DMS 273 (cell line): ENCODE data around the gene ZFX.
A peak's percentile ranks its signal among the peaks of the same experiment; 100 is the strongest.

Source experiments
- DNase-seq: peaks from one replicate; lab custom pipeline; 2025; ENCODE audit not compliant: unreplicated experiment; lab: John Stamatoyannopoulos, UW

The ZFX gene

DNA sequence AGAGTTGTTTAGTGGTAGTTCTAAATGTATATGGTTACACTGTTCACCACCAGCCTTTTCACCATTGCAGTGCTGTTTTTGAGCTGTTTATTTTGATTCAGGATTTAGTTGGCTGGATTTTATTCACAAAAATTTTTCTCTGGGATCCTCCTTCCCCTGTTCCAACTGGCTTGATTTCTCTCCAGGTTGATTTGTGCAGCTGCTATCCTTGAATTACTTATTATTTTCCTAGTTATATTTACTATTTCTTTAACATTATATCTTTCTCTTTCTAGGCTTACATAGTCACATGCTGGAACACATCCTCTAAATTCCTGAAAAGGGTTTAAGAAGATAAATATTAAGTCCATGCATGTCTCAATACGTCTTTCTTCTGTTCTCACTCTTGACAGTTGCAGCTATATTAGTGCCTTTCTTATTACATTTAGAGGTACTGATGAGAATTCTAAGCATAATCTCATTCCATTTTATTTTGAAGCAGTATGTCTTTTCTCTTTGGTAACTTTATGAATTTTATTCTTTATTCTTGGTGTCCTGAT lies 82.2 kb downstream of the ZFX start:
- no peak for DNase-seq

DNA sequence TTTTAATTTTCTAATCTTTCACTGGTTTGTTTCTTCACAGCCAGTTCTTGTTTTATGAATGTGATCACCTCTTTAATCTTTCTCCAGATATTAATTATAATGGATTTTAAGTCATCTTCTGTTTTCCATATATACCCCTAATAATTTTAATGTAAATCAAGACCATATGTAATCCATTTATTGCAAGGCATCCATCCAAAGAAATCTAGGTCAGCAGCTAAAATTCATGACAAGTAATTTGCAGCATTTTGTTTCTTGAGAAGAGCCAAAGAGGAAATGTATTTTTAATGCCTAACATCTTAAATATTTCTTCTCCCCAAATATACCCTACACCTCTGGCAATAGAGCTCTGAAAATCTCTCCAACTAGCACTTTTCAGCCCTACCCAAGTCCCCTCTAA lies 83.3 kb downstream of the ZFX start:
- DNase-seq = no peak

DNA sequence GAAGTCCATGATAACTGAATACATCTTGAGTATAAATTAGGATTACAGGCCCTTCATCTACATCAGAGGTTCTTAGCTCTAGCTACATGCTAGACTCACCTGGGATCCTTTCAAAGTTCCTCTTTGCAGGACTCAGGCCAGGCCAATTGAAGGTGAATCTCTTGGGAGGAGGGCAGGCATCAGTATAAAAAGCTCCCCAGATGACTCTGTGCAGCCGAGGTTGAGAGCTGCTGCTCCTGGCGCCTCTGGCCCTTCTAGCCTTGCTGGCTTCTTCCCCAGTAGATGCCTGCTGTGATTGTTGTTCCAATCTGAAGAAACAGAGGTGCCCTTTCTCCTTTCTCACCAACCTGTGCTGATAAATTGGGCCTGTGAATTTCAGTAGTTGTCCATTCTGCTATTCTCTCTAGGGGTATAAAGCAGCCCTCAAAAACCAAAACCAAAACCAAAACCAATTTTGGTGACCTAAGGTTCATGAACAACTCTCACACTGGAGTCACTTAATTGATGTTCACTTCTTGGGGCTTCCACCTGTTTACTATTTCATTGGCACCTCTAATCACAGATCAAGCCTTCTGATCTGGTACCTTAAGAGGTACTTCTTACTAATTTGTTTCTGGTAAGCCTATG lies 85.7 kb downstream of the ZFX start:
- no peak for DNase-seq

DNA sequence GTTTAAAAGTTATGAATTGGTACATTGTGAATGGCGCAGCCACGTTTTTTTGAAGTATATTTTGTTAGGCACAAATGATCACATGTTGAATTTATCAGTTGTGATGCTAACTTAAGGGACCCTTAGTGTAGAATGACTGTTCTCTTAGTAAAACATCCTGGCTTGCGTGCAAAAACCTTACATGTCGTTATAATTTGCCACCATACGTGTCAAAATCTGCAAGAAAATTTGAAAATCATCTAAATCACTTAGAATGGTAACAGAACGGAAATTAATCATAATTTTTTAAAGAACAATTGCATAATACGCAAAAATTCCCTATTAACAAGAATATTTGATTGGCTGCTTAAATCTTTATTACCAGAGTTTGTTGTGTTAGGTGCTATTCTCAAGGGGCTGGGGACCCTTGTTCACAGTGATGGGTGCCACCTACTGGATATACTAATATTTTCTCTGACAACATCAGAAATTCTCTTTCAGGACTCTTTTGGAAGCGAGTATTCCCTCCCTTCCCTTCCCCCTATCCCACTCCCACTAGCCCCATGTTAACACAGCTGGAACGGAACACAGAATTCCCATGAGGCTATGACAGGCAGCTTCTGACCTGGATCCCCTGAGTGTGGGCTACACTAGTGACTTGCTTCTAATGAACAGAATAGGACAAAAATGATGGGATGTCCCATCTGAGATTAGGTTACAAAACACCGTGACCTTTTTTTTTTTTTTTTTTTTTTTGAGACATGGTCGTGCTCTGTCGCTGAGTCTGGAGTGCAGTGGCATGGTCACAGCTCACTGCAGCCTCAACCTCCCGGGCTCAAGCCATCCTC lies 92.5 kb downstream of the ZFX start:
- peak; percentile 73 for DNase-seq

DNA sequence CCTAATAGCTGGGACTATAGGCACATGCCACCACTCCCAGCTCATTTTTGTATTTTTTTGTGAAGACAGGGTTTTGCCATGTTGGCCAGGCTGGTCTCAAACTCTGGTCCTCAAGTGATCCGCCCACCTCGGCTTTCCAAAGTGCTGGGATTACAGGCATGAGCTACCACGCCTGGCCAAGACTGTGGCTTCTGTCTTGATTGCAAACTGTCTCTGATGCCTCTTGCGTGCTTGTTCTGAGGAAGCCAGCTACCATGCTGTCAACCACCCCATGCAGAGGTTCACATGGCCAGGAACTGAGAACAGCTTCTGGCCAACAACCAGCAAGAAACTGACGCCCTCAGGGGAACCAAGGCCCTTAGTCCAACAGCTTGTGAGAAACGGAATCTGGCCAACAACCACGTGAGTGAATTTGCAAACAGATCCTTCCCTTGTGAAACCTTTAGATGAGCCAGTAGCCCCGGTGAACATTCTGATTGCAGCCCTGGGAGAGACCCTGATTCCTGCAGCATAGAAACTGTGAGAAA lies 93.2 kb downstream of the ZFX start:
- DNase-seq = peak; percentile 79

DNA sequence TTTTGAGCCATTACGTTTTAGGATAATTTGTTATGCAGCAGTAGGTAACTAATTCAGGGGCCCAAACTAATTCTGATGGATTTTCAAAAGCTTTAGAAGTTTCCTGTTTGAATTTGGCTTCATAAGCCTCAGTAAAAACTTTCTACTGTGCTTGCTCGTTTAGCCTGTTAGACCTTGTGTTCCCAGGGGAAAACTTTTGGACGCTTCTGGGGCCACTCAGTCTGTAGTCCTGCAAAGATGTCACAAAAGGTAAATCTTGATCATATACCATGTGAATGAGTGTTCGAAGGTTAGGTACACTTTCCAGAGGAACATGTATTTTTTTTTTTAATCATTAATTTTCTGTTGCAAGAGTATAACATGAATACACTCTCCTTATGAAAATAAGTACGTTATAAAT lies 93.7 kb downstream of the ZFX start:
- peak; percentile 38 for DNase-seq

DNA sequence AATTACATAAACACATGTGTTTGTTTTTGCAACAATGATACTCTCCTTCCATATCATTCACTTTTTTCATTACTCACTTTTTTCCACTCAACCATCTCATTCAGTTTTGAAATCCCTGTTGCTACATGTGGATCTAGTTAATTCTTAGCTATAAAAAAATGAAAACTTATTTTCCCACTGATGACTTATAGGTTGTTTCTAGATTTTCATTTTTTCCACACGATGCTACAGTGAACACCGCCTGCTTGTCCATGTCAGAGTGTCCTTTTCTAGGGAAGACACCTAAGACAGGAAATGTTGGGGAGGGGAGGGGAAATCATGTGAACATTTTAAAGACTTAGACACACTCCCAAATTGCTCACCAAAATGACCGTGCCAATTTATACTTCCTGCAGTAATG lies 94.2 kb downstream of the ZFX start:
- no peak for DNase-seq

DNA sequence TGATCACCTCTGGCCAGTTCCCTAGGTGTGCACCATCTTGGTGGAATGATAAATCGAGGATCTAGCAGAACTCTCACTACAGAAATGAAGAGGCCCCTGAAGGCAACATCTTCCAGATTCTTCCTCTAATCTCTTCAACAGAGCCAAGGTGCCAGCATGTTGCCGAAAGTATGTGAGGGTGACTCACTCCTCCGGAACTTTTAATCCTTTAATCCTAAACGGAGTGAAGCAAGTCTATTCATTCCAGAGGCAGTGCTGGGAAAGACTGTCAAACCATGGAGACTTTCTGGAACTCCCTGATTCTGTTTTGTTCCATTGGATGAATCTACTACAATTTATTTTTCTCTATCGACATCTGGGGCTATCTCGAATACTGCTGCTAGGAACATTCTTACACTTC lies 95.7 kb downstream of the ZFX start:
- DNase-seq = peak; percentile 14

DNA sequence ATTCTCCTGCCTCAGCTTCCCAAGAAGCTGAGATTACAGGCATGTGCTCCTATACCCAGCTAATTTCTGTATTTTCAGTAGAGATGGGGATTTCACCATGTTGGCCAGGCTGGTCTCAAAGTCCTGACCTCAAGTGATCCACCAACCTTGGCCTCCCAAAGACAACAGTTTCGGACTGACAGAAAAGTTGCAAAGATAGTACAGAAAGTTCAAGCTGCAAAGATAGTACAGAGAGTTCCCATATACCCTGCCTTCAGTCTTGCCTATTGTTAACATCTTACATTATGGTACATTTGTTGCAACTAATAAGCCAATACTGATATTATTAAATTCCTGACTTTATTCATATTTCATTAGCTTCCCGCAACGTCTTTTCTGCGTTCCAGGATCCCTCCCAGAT lies 98.5 kb downstream of the ZFX start:
- no peak for DNase-seq

DNA sequence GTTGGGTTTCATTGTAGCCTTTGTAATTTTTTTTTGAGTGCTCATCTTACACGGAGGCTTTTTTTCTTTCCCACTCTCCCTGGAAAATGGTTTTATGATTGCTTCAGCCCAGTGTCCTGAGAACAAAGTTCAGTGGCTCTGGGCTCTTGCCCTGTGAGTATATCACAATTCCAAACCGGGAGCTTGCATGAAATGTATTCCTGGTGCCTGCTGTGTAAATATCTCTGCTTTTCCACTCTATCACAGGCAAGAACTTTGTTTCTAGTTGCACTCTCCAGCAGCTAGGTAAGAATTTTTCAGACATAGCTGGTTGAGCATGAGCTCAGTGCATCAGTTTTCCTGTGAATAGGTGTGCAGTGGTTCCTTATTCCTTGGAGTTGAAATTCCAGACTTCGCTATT lies 103.5 kb downstream of the ZFX start:
- no peak for DNase-seq

DNA sequence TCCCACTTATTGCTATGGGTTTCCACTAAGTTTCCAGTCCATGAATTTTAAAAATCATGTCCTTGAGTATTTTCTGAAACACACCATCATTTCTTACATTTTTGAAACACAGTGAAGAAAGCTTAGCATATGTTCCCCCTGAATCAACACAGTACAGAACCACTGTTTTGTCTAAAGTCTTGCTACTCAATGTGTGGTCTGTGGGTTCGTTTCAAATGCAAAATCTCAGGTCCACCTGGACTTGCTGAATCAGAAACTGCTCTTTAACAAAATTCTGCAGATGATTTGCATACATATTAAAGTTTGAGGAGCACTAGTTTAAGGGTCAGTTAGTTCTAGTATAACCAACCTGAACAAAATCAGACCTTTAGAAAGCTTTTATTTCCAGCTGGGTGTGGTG lies 103.9 kb downstream of the ZFX start:
- DNase-seq = no peak

DNA sequence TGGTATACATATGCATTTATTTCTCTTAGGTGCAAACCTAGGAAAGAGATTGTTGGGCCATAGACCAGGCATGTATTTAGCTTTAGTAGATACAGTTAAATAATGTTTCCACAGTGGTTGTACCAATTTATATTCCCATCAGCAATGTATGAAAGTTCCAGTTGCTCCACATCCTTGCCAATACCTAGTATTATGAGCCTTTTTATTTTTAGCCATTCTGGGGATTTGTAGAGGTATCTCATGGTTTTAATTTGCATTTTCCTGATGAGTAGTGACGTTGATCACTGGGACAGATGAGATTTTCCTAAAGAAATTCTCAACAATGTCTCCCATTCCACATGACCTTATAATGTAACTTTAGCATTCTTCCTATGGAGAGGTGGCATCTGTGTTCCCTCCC lies 107.5 kb downstream of the ZFX start:
- no peak for DNase-seq

DNA sequence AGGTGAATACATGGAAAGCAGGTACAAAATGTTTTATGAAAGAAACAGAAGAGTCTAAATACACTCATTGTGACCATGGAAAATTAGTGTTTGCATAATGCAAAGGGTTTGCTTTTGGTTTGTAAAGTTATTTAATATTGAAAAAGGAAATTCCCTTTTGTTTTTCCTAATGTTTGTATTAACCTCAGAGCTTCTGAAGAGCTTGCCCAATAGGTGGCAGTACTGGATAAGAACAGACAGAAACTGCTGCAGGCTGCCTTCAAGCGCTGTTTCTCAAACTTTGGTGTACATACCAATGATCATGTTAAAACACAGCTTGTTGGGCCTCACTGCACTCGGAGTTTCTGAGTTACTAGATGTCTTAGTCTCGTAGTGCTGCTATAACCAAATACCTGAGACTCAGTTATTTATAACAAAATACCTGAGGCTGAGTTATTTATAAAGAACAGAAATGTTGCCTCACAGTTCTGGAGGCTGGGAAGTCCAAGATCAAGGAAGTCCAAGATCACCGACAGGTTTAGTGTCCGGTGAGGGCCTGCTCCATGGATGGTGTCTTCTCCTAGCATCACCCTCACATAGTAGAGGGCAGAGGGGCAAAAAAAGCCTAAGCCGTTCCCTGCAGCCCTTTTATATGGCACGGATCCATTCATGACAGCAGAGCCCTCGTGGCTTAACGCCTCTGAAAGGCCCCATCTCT lies 110.2 kb downstream of the ZFX start:
- peak; percentile 86 for DNase-seq

DNA sequence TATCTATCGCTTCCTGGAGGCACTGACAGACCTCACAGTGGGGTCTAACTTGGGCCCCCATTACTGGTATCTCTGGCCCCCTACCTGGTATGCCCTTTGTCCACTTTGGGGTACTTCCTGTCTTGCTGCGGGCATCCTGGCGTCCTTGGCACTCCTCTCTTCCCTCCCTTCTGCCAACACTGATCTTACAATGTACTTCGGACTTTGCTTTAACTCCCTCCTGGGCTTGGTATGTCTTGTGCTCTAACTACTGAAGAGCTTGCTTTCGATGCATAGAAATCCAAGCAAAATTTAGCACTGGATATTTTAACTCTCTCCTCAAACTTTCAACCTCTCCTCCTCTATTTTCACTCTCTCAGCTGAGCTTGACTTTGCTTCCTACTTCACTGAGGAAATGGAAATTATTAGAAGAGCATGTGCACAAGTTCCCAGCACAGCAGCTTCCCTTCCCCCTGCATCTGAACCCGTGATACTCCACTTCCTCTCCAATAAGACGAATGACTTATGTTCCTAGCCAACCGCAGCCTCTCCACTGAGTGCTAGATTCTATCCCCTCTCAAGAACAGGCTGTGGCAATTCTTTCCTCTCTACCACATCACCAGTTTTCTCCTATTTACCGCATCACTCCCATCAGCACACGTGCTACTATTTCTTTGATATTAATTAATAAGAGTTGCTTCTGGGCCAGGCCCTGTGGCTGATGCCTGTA lies 111.5 kb downstream of the ZFX start:
- DNase-seq = no peak

DNA sequence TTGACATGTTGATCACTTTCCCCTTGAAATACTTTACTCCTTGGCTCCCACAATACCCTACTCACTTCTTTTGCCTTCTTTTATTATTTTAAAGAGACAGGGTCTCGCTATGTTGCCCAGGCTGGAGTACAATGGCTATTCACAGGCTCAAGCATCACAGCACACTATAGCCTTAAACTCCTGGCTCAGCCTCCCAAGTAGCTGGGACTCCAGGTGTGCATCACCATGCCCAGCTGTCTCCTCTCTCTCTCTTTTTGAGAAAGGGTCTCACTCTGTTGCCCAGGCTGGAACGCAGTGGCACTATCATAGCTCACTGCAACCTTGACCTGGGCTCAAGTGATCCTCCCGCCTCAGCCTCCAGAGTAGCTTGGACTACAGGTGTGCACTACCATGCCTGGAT lies 112.8 kb downstream of the ZFX start:
- no peak for DNase-seq

DNA sequence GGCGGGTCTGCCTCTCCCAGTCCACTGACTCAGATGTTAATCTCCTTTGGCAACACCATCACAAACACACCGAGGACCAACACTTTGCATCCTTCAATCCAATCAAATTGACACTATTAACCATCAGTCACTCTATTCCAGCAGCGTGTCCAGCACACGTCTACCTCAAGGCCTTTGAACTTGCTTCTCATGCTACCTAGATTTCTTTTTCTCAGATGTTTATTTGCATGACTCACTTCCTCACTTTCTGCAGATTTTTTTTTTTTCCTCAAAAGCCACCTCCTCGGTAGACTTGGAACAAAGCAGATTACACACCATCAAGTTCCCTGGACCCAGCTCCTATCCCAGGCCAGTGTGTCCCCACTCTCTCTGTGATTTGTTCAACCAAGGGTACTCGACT lies 114.9 kb downstream of the ZFX start:
- no peak for DNase-seq
